Measurements from ENCODE around the gene ZFPM1. TPM values are rescaled to one million over a fixed set of nuclear protein-coding genes. Genes with fewer than 3 reads are reported as not detected.
"Not testable (repeated sequence)": the region's sequence is repeated elsewhere in the genome, so short reads cannot be mapped to it uniquely, and the experiment has no call there.

The ZFPM1 gene
- polyA plus RNA-seq, 3 donors, result 2.1 to 5.7 (median 4.6) TPM

- DNase-seq (ENCODE audit: extremely low read depth in 1 of 11, low read depth in 9 of 11, low spot score in 4 of 11), result no peak
These were observed 63.0 kb downstream of the ZFPM1 start for GRCh38 chr16:88515925-88516594.

DNA sequence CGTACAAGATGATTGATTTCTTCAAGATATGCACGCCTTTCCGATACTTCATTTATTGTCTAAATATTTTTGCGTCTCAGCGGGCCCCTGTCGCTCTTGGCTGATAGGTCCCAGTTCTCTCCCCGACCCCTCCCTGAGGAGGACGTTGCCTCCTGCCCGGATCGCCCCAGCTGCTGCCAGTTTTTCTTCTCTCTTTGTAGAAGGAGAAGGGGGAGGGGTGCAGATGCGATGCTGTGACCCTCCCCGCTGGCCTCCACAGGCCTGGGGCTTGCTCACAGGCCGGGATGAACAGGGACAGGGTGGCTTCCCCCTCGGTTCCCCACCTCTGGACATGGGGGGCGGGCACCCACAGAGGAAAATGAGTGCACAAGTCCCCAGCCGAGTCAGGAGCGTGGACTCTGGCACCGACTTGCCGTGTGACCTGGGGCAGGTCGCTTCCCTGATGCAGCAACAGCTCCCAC lies 63.6 kb downstream of the ZFPM1 start:
- no peak for DNase-seq (ENCODE audit: extremely low read depth in 1 of 11, low read depth in 9 of 11, low spot score in 4 of 11)

DNA sequence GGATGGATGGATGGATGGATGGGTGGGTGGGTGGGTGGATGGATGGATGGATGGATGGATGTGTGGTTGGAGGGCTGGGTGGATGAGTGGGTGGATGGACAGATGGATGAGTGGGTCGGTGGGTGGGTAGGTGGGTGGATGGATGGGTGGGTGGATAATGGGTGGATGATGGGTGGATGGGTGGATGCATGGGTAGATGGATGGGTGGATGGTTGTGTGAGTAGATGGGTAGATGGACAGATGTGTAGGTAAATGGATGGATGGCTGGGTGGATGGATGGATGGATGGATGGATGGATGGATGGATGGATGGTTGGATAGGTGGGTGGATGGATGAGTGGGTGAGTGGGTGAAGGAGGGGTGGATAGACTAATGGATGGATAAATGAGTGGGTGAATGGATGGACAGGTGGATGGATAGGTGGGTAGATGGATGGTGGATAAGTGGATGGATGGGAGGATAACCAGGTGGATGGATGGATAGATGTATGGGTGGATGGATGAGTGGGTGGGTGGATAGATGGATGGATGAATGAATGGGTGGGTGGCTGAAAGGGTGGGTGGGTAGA lies 64.2 kb downstream of the ZFPM1 start:
- DNase-seq (ENCODE audit: extremely low read depth in 1 of 11, low read depth in 9 of 11, low spot score in 4 of 11), result not testable (repeated sequence)

DNA sequence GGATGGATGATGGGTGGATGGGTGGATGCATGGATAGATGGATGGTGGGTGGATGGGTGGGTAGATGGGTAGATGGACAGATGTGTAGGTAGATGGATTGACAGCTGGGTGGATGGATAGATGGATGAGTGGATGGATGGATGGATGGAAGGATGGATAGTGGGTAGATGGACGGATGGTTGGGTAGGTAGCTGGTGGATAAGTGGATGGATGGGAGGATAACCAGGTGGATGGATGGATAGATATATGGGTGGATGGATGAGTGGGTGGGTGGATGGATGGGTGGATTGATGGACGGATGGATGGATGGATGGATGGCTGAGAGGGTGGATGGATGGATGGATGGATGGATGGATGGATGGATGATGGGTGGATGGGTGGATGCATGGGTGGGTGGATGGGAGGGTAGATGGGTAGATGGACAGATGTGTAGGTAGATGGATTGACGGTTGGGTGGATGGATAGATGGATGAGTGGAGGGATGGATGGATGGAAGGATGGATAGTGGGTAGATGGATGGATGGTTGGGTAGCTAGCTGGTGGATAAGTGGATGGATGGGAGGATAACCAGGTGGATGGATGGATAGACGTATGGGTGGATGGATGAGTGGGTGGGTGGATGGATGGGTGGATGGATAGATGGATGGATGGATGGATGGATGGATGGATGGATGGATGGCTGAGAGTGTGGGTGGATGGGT lies 65.5 kb downstream of the ZFPM1 start:
- not testable (repeated sequence) for DNase-seq (ENCODE audit: extremely low read depth in 1 of 11, low read depth in 9 of 11, low spot score in 4 of 11)

DNA sequence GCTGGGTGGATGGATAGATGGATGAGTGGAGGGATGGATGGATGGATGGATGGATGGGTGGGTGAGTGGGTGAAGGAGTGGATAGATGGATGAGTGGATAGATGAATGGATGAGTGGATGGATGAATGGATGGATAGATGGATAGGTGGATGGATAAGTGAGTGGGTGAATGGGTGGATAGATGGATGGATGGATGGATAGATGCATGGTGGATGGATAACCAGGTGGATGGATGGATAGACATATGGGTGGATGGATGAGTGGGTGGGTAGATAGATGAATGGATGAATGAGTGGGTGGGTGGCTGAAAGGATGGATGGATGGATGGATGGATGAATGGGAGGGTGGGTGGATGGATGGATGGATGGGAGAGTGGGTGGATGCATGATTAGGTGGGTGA lies 66.2 kb downstream of the ZFPM1 start:
- no peak for DNase-seq (ENCODE audit: extremely low read depth in 1 of 11, low read depth in 9 of 11, low spot score in 4 of 11)

- no peak for DNase-seq (ENCODE audit: extremely low read depth in 1 of 11, low read depth in 9 of 11, low spot score in 4 of 11)
These were observed 67.0 kb downstream of the ZFPM1 start for GRCh38 chr16:88519938-88520653.

DNA sequence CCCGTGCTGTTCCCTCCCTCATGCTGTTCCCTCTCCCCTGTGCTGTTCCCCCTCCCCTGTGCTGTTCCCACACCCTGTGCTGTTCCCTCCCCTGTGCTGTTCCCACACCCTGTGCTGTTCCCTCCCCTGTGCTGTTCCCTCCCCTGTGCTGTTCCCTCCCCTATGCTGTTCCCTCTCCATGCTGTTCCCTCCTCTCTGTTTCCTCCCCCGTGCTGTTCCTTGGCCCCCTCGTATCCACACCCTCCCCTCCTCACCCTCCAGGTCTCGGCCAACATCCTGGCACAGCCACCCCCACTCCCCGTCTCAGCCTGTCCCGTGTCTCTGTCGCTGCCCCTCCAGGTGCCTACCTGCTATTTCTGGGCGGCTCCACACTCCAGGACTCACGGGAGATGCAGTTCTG lies 68.6 kb downstream of the ZFPM1 start:
- no peak for DNase-seq (ENCODE audit: extremely low read depth in 1 of 11, low read depth in 9 of 11, low spot score in 4 of 11)

DNA sequence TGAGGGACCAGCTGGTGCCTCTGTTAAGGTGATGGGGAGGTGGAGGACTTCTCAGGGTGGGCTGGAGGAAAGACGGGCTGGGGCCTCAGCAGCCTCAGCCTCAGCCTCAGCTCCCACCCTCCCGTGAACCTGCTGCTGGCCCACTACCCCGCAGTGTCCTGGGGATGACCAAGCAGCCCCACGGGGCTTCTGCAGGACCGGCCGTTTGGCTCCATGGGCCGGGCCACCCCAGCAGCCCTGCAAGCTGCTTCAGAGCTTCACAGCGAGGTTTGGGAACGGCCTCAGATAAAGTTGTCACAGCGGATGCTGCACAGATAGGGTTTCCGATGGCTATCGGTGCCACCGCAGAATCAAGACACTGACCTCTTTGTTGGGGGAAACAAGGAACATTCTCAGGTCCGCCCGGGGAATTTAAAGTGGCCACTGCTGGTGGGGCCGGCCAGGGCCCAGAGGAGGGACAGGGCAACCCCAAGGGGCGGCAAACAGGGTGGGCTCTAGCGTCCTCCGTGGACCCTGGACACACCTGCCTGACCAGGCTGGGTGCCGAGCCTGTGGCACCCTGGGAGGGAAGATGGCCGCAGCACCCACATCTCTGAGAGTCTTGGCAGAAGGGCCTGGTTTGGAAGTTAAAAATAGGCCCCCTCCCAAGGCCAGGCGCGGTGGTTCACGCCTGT lies 69.3 kb downstream of the ZFPM1 start:
- no peak for DNase-seq (ENCODE audit: extremely low read depth in 1 of 11, low read depth in 9 of 11, low spot score in 4 of 11)

DNA sequence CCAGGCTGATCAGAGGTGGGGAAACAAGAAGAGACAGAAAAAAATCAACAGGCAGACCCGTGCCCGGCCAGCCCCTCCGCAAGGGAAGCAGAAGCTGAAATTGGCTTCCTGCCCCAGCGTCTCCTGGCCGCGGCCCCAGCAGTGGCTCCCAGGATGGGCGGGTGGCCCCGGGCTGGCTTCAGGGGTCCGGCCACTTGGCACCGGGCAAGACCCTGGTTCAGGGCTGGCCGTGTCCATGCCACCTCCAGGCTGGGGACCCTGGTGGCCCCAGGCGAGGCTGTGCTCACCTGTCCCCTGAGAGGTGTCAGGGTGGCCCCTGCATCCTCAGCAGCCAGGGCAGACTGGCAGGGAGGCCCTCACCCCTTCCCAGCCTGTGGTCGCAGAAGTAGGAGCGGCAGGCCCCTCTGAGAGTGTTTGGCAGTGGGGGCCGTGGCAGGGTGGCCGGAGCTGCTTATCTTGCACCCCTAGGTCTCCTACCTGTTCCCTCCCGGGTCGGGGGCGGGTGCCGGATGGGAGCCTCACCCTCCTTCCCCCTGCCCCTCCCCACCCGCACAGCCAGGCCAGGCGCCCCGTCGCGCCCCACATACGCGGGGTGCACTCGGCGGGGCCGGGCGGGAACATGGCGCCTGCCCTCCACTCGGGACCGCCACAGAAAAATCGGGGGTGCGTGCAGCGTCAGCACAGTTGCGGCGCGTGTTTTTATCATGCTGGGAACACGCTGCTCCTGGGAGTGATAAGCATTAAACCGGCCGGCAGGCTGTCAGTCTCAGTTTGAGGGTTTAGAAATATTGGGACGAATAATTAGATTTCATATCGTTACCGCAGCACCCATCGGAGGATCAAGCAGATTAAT lies 70.5 kb downstream of the ZFPM1 start:
- DNase-seq (ENCODE audit: extremely low read depth in 1 of 11, low read depth in 9 of 11, low spot score in 4 of 11), result no peak

GRCh38 chr16:88524274-88524972 lies 71.3 kb downstream of the ZFPM1 start:
- no peak for DNase-seq (ENCODE audit: extremely low read depth in 1 of 11, low read depth in 9 of 11, low spot score in 4 of 11)

DNA sequence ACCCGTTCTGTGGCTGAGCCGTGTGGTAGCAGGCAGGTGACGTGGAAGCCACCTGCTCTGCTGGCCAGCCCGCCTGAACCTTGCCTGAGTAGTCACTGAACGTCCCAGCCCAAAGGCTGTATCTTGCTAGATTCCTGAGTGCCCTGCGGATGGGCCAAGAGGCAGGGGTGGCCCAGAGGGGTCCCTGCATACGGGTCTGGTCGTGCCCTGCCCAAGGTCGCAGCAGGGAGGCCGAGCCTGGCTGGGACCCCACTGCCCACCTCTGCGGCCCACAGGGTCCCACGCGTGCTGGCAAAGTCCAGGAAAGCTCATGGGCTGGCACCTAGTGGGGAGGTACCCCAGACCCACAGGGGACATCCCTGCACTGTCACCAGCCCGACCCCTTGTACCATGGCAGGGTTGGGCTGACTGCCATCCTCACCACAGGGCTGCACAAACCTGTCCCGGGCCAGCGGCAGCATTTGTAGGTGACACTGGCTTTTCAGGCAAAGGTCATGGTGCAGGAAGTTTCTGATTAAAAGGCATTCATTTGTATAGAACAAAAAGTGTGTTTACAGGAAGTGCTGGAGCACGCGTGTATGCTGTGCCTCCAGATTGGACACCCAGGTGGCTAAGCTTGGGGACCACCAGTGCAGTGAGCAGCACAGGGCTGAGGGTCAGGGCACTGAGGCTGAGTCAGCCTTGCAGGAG lies 72.0 kb downstream of the ZFPM1 start:
- DNase-seq (ENCODE audit: extremely low read depth in 1 of 11, low read depth in 9 of 11, low spot score in 4 of 11), result no peak

DNA sequence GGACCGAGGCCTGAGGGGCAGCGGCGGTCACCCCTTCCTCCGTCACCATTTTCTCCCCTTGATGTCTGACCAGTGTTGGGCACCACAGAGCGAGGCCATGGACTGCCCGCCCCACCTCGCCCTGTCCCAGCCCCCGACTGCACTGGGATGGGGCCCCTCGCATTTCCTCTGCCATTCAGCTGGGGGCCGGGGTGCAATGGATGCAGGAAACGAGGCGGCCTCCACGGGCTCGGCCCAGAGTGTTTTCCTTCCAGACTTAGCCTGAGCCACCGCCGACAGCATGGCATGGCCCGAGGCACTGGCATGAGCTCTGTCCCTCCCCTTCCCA lies 72.5 kb downstream of the ZFPM1 start:
- DNase-seq (ENCODE audit: extremely low read depth in 1 of 11, low read depth in 9 of 11, low spot score in 4 of 11), result no peak

DNA sequence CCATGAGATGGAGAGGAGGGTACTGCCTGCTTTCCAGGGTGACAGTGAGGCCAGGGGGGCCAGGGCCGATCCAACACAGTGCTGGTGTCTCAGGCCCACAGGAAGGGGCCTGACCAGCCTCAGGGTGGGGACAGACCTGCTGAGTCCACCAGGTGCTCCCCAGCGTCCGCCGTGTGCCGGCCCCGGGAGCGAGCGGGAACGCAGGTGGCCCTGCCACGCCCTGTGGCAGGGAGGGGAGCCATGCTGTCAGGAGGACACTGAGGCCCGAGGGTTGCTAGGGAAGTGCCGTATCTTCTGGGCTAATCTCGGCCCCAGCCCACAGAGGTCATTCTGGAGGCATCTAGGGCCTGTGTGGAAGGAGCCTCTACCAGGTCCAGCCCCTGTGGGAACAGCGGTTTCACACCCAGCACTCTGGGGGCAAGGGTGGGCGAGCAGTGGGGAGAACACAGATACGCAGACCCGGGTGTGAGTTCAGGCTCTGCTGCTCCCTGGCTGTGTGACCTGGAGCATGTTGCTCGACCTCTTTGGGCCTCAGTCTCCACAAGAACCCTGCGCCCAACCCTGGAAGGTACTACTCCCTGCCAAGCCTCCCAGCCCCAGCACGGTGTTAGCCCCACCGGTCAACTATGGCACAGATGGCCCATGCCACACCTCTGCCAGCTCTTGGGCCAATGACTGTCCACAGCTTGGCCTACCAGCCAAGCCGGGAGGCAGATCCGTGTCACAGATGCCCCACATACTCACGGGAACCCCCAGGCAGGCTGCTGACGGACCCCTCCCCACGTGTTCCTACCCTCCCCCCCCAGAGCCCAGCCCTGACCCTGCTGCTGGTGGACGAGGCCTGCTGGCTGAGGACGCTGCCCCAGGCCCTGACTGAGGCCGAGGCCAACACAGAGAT lies 73.2 kb downstream of the ZFPM1 start:
- no peak for DNase-seq (ENCODE audit: extremely low read depth in 1 of 11, low read depth in 9 of 11, low spot score in 4 of 11)

DNA sequence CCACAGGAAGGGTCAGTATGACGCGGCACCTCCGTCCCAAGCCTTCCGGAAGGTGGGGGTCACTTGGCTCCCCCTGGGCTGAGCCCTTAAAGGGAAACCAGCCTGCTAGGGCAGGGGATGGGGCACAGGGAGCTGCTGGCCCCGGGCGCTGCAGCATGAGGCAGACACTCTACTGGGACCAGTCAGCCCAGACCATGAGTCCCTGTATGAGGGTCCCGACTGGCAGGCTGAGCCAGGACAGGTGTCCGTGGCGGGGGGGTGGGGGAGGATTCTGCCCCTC lies 73.8 kb downstream of the ZFPM1 start:
- no peak for DNase-seq (ENCODE audit: extremely low read depth in 1 of 11, low read depth in 9 of 11, low spot score in 4 of 11)

DNA sequence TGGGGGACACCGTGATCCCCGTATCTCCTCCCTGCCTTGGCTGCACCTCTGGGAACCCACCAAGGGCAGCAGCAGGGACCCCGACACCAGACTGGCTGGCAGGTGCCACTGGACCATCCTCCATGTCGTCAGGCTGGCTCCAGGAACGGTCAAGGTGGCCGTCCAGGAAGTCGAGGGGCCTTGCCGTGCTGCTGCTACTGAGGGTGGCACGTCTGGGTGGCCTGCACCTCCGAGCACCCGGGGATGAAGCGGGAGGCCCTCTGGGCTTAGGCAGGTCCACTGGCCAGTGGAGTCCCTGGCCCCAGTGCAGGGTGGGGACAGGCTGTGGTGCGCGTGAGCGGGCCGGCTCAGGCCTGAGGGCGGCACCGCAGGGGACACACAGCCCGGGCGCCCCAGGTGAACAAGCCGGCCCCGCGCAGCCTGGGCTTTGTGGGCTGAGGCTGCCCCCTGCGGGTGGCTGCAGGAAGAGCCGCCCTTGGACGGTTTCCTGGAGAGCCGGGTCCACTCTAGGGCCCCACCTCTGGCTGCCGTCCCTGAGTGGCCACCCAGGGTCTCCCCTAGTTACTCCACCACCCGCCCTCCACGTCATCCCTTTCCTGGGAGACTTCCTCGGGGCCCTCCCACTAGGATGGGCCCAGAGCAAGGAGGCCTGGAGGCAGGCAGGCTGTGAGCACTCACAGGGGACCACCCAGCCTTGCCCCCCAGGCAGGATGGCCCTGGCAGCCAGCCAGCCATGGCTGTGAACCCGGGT lies 74.3 kb downstream of the ZFPM1 start:
- peak in 5 of 11 donors; percentile 22 to 51 (median 47) for DNase-seq (ENCODE audit: extremely low read depth in 1 of 11, low read depth in 9 of 11, low spot score in 4 of 11)

Data from renal cortex interstitium (tissue), 11 donors.